Astrocyte (in vitro differentiated cells and primary cell): ENCODE measurements around the gene MGAT5. TPM values are rescaled to one million over a fixed set of nuclear protein-coding genes. Genes with fewer than 3 reads are reported as not detected.

Experiments
- DNase-seq: peaks from one replicate; pipeline ENCODE4 v3.0.0-alpha.2; 2010; ENCODE audit warnings: low read depth
- FAIRE-seq: peaks from 2 replicates; lab custom pipeline; 2011; peaks lifted over from hg19 to GRCh38; lab: Jason Lieb, UNC
- H2AFZ ChIP-seq: 2 replicates; pipeline ENCODE4 v1.6.0; 2012; ENCODE audit warnings: low read depth, low read length, inconsistent platforms
- H3K27ac ChIP-seq: 2 replicates; pipeline ENCODE4 v1.5.1; 2011; ENCODE audit warnings: low read depth, low read length, inconsistent platforms
- H3K27me3 ChIP-seq: 2 replicates; pipeline ENCODE4 v1.6.0; 2011; ENCODE audit warnings: low read length, inconsistent platforms; ENCODE audit not compliant: insufficient read depth
- H3K36me3 ChIP-seq: 2 replicates; pipeline ENCODE4 v1.5.1; 2011; ENCODE audit warnings: low read length, inconsistent platforms; ENCODE audit not compliant: insufficient read depth
- H3K4me1 ChIP-seq: 2 replicates; pipeline ENCODE4 v1.5.1; 2011; ENCODE audit warnings: low read length, inconsistent platforms; ENCODE audit not compliant: insufficient read depth
- H3K4me2 ChIP-seq: 2 replicates; pipeline ENCODE4 v1.6.0; 2012; ENCODE audit warnings: low read length, inconsistent platforms
- H3K4me3 ChIP-seq: 2 replicates; pipeline ENCODE4 v1.5.1; 2011; ENCODE audit warnings: low read depth, mild to moderate bottlenecking, low read length, inconsistent platforms; ENCODE audit not compliant: insufficient read depth
- H3K79me2 ChIP-seq: 2 replicates; pipeline ENCODE4 v1.6.0; 2012; ENCODE audit warnings: mild to moderate bottlenecking, low read length, inconsistent platforms; ENCODE audit not compliant: insufficient read depth
- H3K9ac ChIP-seq: 2 replicates; pipeline ENCODE4 v1.6.0; 2012; ENCODE audit warnings: mild to moderate bottlenecking, low read length, inconsistent platforms
- H3K9me3 ChIP-seq: 2 replicates; pipeline ENCODE4 v1.5.1; 2012; ENCODE audit warnings: low read depth, mild to moderate bottlenecking, low read length, inconsistent platforms; ENCODE audit not compliant: insufficient read depth
- H4K20me1 ChIP-seq: 2 replicates; pipeline ENCODE4 v1.6.0; 2012; ENCODE audit warnings: low read length, inconsistent platforms; ENCODE audit not compliant: insufficient read depth
- H3K27ac Mint-ChIP-seq: one replicate; pipeline ENCODE4 v1.8.0; 2021; ENCODE audit warnings: mild to moderate bottlenecking, mixed read lengths; ENCODE audit not compliant: unreplicated experiment
- H3K27me3 Mint-ChIP-seq: one replicate; pipeline ENCODE4 v1.8.0; 2021; ENCODE audit warnings: low read depth, mixed read lengths; ENCODE audit not compliant: unreplicated experiment
- H3K36me3 Mint-ChIP-seq: one replicate; pipeline ENCODE4 v1.8.0; 2021; ENCODE audit warnings: low read depth, mixed read lengths; ENCODE audit not compliant: unreplicated experiment
- H3K4me1 Mint-ChIP-seq: one replicate; pipeline ENCODE4 v1.8.0; 2021; ENCODE audit warnings: low read depth, mixed read lengths; ENCODE audit not compliant: unreplicated experiment
- H3K4me3 Mint-ChIP-seq: one replicate; pipeline ENCODE4 v1.8.0; 2021; ENCODE audit warnings: mild to moderate bottlenecking, moderate library complexity, mixed read lengths; ENCODE audit not compliant: unreplicated experiment
- H3K9me3 Mint-ChIP-seq: one replicate; pipeline ENCODE4 v1.8.0; 2021; ENCODE audit warnings: mild to moderate bottlenecking, mixed read lengths; ENCODE audit not compliant: unreplicated experiment
- CTCF ChIP-seq: IDR thresholded peaks from 2 replicates; pipeline ENCODE4 v1.5.1; 2011; ENCODE audit warnings: low read depth, mild to moderate bottlenecking, inconsistent platforms, low read length, moderate library complexity; ENCODE audit not compliant: insufficient read depth
- EZH2 ChIP-seq: IDR thresholded peaks from 2 replicates; pipeline ENCODE4 v1.6.1; 2012; ENCODE audit warnings: mild to moderate bottlenecking, low read length, inconsistent platforms; ENCODE audit not compliant: insufficient read depth
- total RNA-seq: library from RNA; stranded (reverse); gene quantifications from 2 replicates; pipeline ENCODE4 v1.2.1, GENCODE V29; 2021

MGAT5 gene
- total RNA-seq, 1 donor from 2014 or later, result 80.2 TPM

GRCh38 chr2:134228493-134228903 lies 25.4 kb upstream of the MGAT5 start:
- Histone ChIP-seq H3K9me3 (no peaks in the 10 kb centered on the region), H3K4me1 (peaks cover 22% of the 10 kb centered on the region), H3K36me3 (no peaks in the 10 kb centered on the region), H4K20me1 (peaks cover 10% of the 10 kb centered on the region), H3K27me3 (no peaks in the 10 kb centered on the region), H2AFZ (no peak overlapping the region), H3K4me2 (no peak overlapping the region), H3K4me3 (no peak overlapping the region), H3K27ac (no peak overlapping the region), H3K9ac (no peak overlapping the region), H3K79me2 (peaks cover 3% of the 10 kb centered on the region)
- peaks cover 27% of the 10 kb centered on the region for H3K4me1 Mint-ChIP-seq
- no peak overlapping the region for H3K4me3 Mint-ChIP-seq
- no peak for FAIRE-seq
- DNase-seq, result no peak
- H3K36me3 Mint-ChIP-seq, result no peaks in the 10 kb centered on the region
- TF ChIP-seq EZH2 (no peak), CTCF (peak; percentile 31)
- peaks cover 6% of the 10 kb centered on the region for H3K9me3 Mint-ChIP-seq
- H3K27me3 Mint-ChIP-seq, result no peaks in the 10 kb centered on the region
- no peak overlapping the region for H3K27ac Mint-ChIP-seq

DNA sequence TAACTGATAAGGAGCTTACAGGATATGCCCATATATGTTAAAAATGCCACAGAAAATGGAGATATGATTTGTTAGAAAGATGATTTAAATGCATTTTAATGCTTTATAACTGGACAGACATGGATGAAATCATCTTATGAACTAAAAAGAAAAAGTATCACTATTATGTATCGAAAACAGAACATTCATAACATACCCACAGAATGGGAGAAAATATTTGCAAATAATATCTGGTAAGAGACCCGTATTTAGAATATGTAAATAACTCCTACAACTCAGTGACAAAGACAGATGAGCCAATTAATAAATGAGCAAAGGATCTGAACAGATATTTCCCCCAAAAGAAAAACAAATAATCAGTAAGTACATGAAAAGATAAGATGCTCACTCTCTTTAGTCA lies 24.3 kb upstream of the MGAT5 start:
- DNase-seq, result no peak
- Histone ChIP-seq H3K4me1 (peaks cover 26% of the 10 kb centered on the region), H3K27me3 (no peaks in the 10 kb centered on the region), H3K4me2 (no peak overlapping the region), H2AFZ (no peak overlapping the region), H3K9ac (no peak overlapping the region), H3K4me3 (no peak overlapping the region), H3K36me3 (no peaks in the 10 kb centered on the region), H3K27ac (no peak overlapping the region), H3K79me2 (peaks cover 3% of the 10 kb centered on the region), H4K20me1 (peaks cover 10% of the 10 kb centered on the region), H3K9me3 (no peaks in the 10 kb centered on the region)
- Mint-ChIP-seq H3K4me1 (peaks cover 37% of the 10 kb centered on the region), H3K27me3 (no peaks in the 10 kb centered on the region), H3K4me3 (no peak overlapping the region), H3K27ac (no peak overlapping the region), H3K9me3 (peaks cover 6% of the 10 kb centered on the region), H3K36me3 (no peaks in the 10 kb centered on the region)
- no peak for TF ChIP-seq EZH2
- TF ChIP-seq CTCF, result no peak
- no peak for FAIRE-seq

- TF ChIP-seq CTCF (no peak), EZH2 (no peak)
- FAIRE-seq (no peak), DNase-seq (no peak)
- Histone ChIP-seq H3K4me3 (no peak overlapping the region), H2AFZ (no peak overlapping the region), H4K20me1 (peaks cover 2% of the 10 kb centered on the region), H3K79me2 (peaks cover under 1% of the 10 kb centered on the region), H3K9me3 (no peaks in the 10 kb centered on the region), H3K27ac (no peak overlapping the region), H3K4me2 (no peak overlapping the region), H3K27me3 (no peaks in the 10 kb centered on the region), H3K36me3 (no peaks in the 10 kb centered on the region), H3K9ac (no peak overlapping the region), H3K4me1 (peaks cover 30% of the 10 kb centered on the region)
- Mint-ChIP-seq H3K9me3 (peaks cover 6% of the 10 kb centered on the region), H3K27me3 (no peaks in the 10 kb centered on the region), H3K36me3 (no peaks in the 10 kb centered on the region), H3K27ac (peak overlapping the region; percentile 82), H3K4me1 (peaks cover 48% of the 10 kb centered on the region), H3K4me3 (no peak overlapping the region)
Observed at GRCh38 chr2:134230885-134231284, 23.0 kb upstream of the MGAT5 start.
